Lower leg skin (tissue), 4 donors: Measurements from ENCODE around the gene TCERG1L. TPM values are rescaled to one million over a fixed set of nuclear protein-coding genes. Genes with fewer than 3 reads are reported as not detected.

Experiments
- DNase-seq, 2 donors: peaks; one replicate each; pipeline ENCODE4 v3.0.0-alpha.2; 2019; ENCODE audit warnings: low spot score in 2 of 2
- H3K4me3 ChIP-seq: fragments of 200-600 bp; sonication (generic); 2 replicates; pipeline ENCODE4 v1.5.1; 2017; ENCODE audit warnings: mild to moderate bottlenecking, low read depth; ENCODE audit not compliant: poor library complexity, severe bottlenecking
- CTCF ChIP-seq, 3 donors: fragments of 450-650 bp; IDR thresholded peaks; one replicate each; pipeline ENCODE4 v1.5.1; 2016; ENCODE audit warnings: antibody characterized with exemption in 3 of 3, mild to moderate bottlenecking in 3 of 3, moderate library complexity in 2 of 3
- POLR2A ChIP-seq, 2 donors: fragments of 450-650 bp; IDR thresholded peaks; one replicate each; pipeline ENCODE4 v1.6.1; 2016 to 2017; ENCODE audit warnings: antibody characterized with exemption in 2 of 2, mild to moderate bottlenecking in 1 of 2, moderate library complexity in 1 of 2
- WGBS, 2 donors: methylation state at CpG; one replicate each; pipeline ENCODE4 v1.1.5; 2018; 5-methylcytosine and 5-hydroxymethylcytosine counted together
- intact Hi-C: fragments of 100-400 bp; cut with DNase I; formaldehyde crosslinking; loops from one replicate; pipeline ENCODE4 v1.15.0; 2023; ENCODE audit warnings: low total_unique reads
- total RNA-seq, 4 donors: library from RNA; depleted of rRNA; stranded (reverse); fragments of >200 nt; gene quantifications; one replicate each; pipeline ENCODE4 v1.1.0, GENCODE V29; 2016

TCERG1L gene
- total RNA-seq, 4 donors from 2014 or later, result 0.57 to 1.1 (median 0.90) TPM

GRCh38 chr10:131193923-131194322 lies 117.6 kb downstream of the TCERG1L start:
- intact Hi-C loops, result no loop called here
- TF ChIP-seq POLR2A (IDR thresholded peaks at IDR 0.05) (no peak), CTCF (IDR thresholded peaks at IDR 0.05) (no peak)
- no peak overlapping the region for H3K4me3 ChIP-seq
- DNase-seq, result peak in 1 of 2 donors; percentile 53
- WGBS, 2 donors, result 86 to 94% methylated on average over 15 of the region's 15 CpGs

GRCh38 chr10:131188494-131188893 lies 123.0 kb downstream of the TCERG1L start:
- intact Hi-C loops, result no loop called here

DNA sequence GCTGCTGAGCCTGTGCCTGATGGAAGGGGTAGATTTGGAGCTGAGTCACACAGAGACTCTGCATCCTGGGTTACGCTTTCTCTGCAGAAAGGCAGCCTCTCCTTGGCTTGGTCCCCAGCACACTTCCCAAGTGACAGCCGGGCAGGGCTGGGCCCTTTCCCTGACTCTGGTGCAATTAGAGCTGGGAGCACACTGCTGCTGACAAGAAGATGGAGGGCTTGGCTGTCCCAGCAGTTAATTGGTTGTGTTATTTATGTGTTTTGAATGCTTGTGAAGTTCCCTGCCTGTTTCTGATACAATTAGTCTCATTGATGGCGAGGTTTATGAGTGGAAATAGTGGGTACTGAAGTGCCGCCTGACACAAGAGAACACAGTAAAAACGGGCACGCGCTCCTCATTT lies 123.6 kb downstream of the TCERG1L start:
- no peak for TF ChIP-seq POLR2A (IDR thresholded peaks at IDR 0.05)
- no peak for TF ChIP-seq CTCF (IDR thresholded peaks at IDR 0.05)
- WGBS, 2 donors, result 66 to 76% methylated on average over 7 of the region's 7 CpGs
- peak in 1 of 2 donors; percentile 39 for DNase-seq
- no peak overlapping the region for H3K4me3 ChIP-seq
- intact Hi-C loops, result no loop called here

More at GRCh38 chr10:131188494-131188893, 123.0 kb downstream of the TCERG1L start:
- DNase-seq, result no peak
- WGBS, 2 donors, result 94% methylated on average over 4 of the region's 4 CpGs
- TF ChIP-seq POLR2A (IDR thresholded peaks at IDR 0.05) (no peak), CTCF (IDR thresholded peaks at IDR 0.05) (no peak)
- no peak overlapping the region for H3K4me3 ChIP-seq

GRCh38 chr10:131187274-131187673 lies 124.2 kb downstream of the TCERG1L start:
- no peak overlapping the region for H3K4me3 ChIP-seq
- WGBS, 2 donors, result 81 to 83% methylated on average over 7 of the region's 7 CpGs
- peak in 1 of 2 donors; percentile 75 for DNase-seq
- TF ChIP-seq POLR2A (IDR thresholded peaks at IDR 0.05) (no peak), CTCF (IDR thresholded peaks at IDR 0.05) (no peak)
- intact Hi-C loops, result no loop called here

DNA sequence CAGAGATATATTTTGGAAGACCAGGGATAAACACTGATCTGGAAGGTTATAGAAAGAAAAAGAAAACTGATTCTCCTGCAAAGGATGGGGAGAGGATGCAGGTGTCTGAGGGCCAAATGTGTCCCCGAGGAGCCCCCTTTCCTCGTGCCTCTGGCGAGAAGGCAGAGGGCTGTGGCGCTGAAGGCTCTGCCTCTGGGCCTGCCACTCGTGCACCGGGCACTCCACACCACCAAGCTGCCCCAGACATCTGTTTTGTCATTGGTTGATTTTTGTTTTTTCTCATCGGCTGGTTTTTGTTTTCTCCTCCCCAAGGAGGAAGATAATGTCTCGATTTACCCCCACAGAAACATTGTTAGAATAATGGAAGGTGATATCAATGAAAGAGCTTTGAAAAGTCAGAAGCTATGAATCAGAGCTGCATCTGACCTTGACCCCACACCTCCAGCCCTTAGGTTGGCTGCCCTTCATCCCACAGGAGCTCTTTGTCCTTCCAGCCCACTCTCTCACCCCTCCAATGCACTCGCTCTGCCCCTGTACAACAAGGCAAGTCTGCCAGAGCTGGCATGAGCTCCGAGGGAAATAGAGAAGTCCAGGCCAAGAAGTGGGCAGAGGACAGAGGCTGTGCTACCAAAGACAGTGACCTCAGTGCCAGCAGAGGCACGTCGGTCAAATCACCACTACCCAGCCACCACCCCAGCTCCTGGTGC lies 124.8 kb downstream of the TCERG1L start:
- no peak overlapping the region for H3K4me3 ChIP-seq
- DNase-seq, result peak in 1 of 2 donors; percentile 56
- intact Hi-C loops, result no loop called here
- WGBS, 2 donors, result 86 to 88% methylated on average over 12 of the region's 12 CpGs
- no peak for TF ChIP-seq POLR2A (IDR thresholded peaks at IDR 0.05)
- no peak for TF ChIP-seq CTCF (IDR thresholded peaks at IDR 0.05)

- no peak overlapping the region for H3K4me3 ChIP-seq
- intact Hi-C loops, result no loop called here
- peak in 1 of 2 donors; percentile 31 for DNase-seq
- no peak for TF ChIP-seq POLR2A (IDR thresholded peaks at IDR 0.05)
- TF ChIP-seq CTCF (IDR thresholded peaks at IDR 0.05), result no peak
- WGBS, 2 donors, result 93 to 96% methylated on average over 9 of the region's 9 CpGs
These were observed 127.0 kb downstream of the TCERG1L start for GRCh38 chr10:131184503-131184902.
